ENCODE data around the gene CCP110. TPM values are rescaled to one million over a fixed set of nuclear protein-coding genes. Genes with fewer than 3 reads are reported as not detected.

CCP110 gene
- total and polyA plus RNA-seq, 2 of the 13 experiments (the other 11 are each of a cell fraction or from before 2014, with no cell fraction given) = 10.0 to 11.1 TPM

- no peak for TF ChIP-seq GPBP1L1 (CRISPR knock-in tag; IDR thresholded peaks at IDR 0.05)
- TF ChIP-seq JUNB (CRISPR knock-in tag; IDR thresholded peaks at IDR 0.05; ENCODE audit: borderline replicate concordance) = no peak
- peak; percentile 93 for TF ChIP-seq ZIK1 (CRISPR knock-in tag; IDR thresholded peaks at IDR 0.05; ENCODE audit: borderline replicate concordance, low read depth)
- 0 out of 2 replicates have a peak, but pooled peaks have one; percentile 53 for TF ChIP-seq HNRNPL (IDR thresholded peaks at IDR 0.05; ENCODE audit: low read depth, low read length)
- peak; percentile 92; the same call in 1 of the 2 replicates for TF ChIP-seq ZNF782 (CRISPR knock-in tag; IDR thresholded peaks at IDR 0.05; ENCODE audit: borderline replicate concordance)
- TF ChIP-seq CBFB (CRISPR knock-in tag; IDR thresholded peaks at IDR 0.05) = peak; percentile 62; the same call in 1 of the 2 replicates
- TF ChIP-seq RXRA (CRISPR knock-in tag; IDR thresholded peaks at IDR 0.05) = peak; percentile 68; the same call in 1 of the 2 replicates
- no peak for TF ChIP-seq SMC3 (IDR thresholded peaks at IDR 0.05; ENCODE audit: low read length)
- peak; percentile 68; the same call in 1 of the 2 replicates for TF ChIP-seq FOXO1 (CRISPR knock-in tag; IDR thresholded peaks at IDR 0.05)
- no peak for TF ChIP-seq PBX2 (CRISPR knock-in tag; IDR thresholded peaks at IDR 0.05)
- no peak; the same call in 1 of the 2 replicates for TF ChIP-seq ARID3A (IDR thresholded peaks at IDR 0.05; ENCODE audit: low read depth, low read length)
- peak; percentile 25; the same call in 1 of the 2 replicates for TF ChIP-seq SOX5 (CRISPR knock-in tag; IDR thresholded peaks at IDR 0.05; ENCODE audit: borderline replicate concordance)
- TF ChIP-seq ZNF180 (CRISPR knock-in tag; IDR thresholded peaks at IDR 0.05; ENCODE audit: borderline replicate concordance, low read depth) = no peak
- no peak for TF ChIP-seq ZNF343 (CRISPR knock-in tag; IDR thresholded peaks at IDR 0.05)
- peak; percentile 75 for TF ChIP-seq HMGXB3 (CRISPR knock-in tag; IDR thresholded peaks at IDR 0.05; ENCODE audit: borderline replicate concordance)
- peak; percentile 78; the same call in 1 of the 2 replicates for TF ChIP-seq IRF9 (CRISPR knock-in tag; IDR thresholded peaks at IDR 0.05; ENCODE audit: borderline replicate concordance)
- no peak for TF ChIP-seq ZNF496 (CRISPR knock-in tag; IDR thresholded peaks at IDR 0.05; ENCODE audit: insufficient replicate concordance)
- peak; percentile 24 for TF ChIP-seq ZEB1 (IDR thresholded peaks at IDR 0.05; ENCODE audit: insufficient replicate concordance, low read depth)
These were observed 2.0 kb upstream of the CCP110 start, which contains the start of gene GDE1 (continued) for GRCh38 chr16:19521471-19522396.
